ENCODE data around the gene TSSC4.
A peak's percentile ranks its signal among the peaks of the same experiment; 100 is the strongest.

The TSSC4 gene

DNA sequence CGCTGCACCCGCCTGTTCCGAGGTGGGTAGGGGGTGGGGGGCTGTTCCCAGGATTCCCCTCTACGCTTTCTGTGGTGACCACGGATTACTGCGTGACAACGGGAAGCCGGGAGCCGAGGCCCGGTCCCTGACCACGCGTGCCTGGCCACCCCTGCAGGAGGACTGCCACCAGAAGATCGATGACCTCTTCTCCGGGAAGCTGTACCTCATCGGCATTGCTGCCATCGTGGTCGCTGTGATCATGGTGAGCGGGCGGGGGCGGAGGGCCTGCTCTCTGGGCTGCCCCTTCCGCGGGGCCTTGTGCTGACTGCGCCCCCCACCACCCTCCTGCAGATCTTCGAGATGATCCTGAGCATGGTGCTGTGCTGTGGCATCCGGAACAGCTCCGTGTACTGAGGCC is 4.1 kb upstream of the TSSC4 start:
- Mint-ChIP-seq H3K27me3 (ENCODE audit: low read depth) (no peaks in the 10 kb centered on the region), H3K4me1 (ENCODE audit: low read depth) (peaks cover 2% of the 10 kb centered on the region), H3K27ac (no peak overlapping the region), H3K4me3 (no peak overlapping the region), H3K9me3 (no peaks in the 10 kb centered on the region), H3K36me3 (ENCODE audit: low read depth) (peaks cover 8% of the 10 kb centered on the region)

DNA sequence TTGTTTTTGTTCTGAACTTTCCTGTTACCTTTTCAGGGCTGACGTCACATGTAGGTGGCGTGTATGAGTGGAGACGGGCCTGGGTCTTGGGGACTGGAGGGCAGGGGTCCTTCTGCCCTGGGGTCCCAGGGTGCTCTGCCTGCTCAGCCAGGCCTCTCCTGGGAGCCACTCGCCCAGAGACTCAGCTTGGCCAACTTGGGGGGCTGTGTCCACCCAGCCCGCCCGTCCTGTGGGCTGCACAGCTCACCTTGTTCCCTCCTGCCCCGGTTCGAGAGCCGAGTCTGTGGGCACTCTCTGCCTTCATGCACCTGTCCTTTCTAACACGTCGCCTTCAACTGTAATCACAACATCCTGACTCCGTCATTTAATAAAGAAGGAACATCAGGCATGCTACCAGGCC is 3.5 kb upstream of the TSSC4 start:
- Mint-ChIP-seq H3K9me3 (no peaks in the 10 kb centered on the region), H3K4me3 (no peak overlapping the region), H3K4me1 (ENCODE audit: low read depth) (peaks cover 3% of the 10 kb centered on the region), H3K36me3 (ENCODE audit: low read depth) (peaks cover 8% of the 10 kb centered on the region), H3K27me3 (ENCODE audit: low read depth) (no peaks in the 10 kb centered on the region), H3K27ac (no peak overlapping the region)

DNA sequence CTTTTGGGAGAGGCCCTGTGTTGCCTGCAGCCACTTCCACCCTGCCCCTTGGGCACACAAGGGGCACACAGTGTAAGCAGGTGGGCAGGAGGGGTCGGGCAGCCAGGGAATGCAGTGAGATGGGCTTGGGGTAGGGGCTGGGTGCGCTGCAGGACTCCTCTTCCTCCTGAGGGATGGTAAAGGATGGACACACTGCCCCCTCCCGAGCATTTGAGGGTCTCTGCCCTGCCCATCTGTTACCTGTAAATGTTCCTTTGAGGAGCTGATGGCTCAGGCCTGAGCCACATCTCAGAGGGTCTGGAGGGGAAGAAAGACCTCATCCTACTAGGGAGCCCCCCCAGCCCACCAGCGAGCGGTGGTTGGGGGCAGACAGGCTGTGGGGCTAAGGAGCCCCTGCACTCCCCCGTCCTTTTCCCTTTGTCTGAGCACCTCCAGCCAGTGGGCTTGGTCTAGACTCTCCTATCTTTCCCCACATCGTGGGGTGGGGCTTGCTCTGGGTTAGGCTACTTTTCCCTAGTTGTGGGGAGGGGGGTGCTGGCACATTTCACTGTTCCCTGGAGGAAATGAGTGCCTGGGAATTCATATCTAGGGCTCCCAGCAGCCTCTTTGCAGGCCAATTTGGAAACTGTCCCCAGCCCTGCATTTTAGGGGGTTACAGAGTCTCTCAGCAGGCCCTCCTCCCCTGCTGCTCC is 1.7 kb upstream of the TSSC4 start:
- Mint-ChIP-seq H3K27me3 (ENCODE audit: low read depth) (no peaks in the 10 kb centered on the region), H3K27ac (peak overlapping the region; percentile 82), H3K36me3 (ENCODE audit: low read depth) (peaks cover 10% of the 10 kb centered on the region), H3K4me1 (ENCODE audit: low read depth) (peaks cover 6% of the 10 kb centered on the region), H3K9me3 (no peaks in the 10 kb centered on the region), H3K4me3 (peak overlapping the region; percentile 90)

DNA sequence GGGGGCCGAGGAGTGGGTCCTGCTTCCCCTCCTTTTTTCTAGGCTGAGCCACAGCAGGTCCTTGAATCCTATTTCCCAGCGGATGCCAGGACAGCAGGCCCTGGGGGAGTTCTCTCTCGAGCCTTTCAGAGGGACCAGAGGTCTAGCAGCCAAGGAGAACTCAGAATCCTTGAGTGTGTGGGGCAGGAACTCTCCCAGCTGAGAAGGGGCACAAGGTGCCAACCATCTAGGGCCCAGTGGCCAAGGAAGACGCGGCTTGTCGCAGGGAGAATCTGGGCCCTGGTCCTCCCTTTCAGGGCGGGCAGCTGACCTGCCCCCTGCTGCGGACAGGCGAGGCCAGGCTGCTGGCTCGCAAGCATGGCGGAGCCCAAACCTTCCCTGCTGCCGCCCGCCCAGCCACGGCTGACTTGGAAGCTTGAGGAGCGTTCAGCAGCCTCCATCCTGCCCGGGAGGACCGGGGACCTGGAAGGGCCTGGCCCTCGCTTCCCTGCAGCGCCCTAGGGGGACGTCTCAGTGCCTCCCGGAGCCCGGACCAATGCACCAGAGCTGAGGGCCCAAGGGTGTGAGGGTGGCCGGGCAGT is 972 bp upstream of the TSSC4 start:
- H3K27ac Mint-ChIP-seq = peak overlapping the region; percentile 82
- H3K36me3 Mint-ChIP-seq (ENCODE audit: low read depth) = peaks cover 13% of the 10 kb centered on the region
- peak overlapping the region; percentile 90 for H3K4me3 Mint-ChIP-seq
- peaks cover 6% of the 10 kb centered on the region for H3K4me1 Mint-ChIP-seq (ENCODE audit: low read depth)
- H3K27me3 Mint-ChIP-seq (ENCODE audit: low read depth) = no peaks in the 10 kb centered on the region
- no peaks in the 10 kb centered on the region for H3K9me3 Mint-ChIP-seq

DNA sequence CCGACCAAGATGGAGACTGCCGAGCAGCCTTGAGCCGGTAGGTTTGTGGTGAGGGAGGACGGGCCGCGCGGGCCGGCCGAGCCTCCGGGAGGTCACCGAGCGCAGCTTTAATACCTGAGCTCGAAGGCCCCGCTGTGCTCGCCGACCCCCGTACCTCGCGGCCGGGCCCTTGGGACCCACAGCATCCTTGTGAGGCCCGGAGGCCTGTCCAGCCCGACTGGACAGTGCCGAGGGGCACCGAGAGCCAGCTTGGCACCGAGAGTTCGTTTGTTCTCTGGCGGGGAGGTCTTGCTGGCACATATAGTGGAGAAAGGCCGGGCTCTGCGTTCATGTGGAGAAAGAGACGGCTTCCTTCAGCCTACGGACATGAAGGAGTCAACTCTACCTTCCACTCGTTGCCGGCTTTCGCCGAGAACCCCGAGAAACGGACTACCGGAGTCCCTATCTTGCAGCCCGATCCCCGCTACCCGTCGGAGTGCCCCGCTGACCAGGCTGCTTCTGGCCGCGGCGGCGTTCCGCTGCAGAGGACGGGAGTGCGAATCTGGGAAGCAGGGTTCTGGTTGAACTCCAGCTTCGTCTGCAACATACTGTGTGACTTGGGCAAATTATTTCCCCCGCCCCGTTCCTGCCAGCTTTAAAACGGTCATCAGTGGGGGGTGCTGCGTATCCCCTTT is 349 bp downstream of the TSSC4 start:
- Mint-ChIP-seq H3K4me3 (peak overlapping the region; percentile 90), H3K36me3 (ENCODE audit: low read depth) (peaks cover 13% of the 10 kb centered on the region), H3K9me3 (no peaks in the 10 kb centered on the region), H3K27ac (peak overlapping the region; percentile 90), H3K27me3 (ENCODE audit: low read depth) (no peaks in the 10 kb centered on the region), H3K4me1 (ENCODE audit: low read depth) (peaks cover 6% of the 10 kb centered on the region)

DNA sequence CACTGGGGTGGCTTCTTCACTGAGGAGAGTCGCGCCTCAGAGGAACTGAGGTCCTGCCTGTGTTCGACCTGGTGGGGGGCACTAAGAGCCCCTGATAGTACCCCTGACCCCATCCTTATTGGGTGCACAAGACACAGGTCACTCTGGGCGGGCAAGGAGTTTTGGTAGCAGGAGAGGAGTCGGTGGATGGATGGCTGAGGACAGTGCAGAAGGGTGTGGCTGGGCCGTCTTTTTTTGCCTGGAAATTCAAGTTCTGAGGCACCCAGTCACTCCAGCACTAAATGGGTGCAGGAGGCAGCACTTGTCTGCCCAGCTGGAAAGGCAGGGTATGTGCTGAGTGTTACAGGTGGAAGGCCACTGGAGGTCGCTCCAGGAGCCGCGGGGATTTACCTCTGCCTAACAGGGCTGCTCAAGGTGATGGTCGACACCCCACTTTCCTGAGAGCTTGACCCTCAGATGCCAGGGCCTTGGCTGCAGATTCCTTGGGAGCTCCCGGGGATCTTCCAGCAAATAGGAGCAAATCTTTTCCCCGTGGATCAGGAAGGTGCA is 960 bp downstream of the TSSC4 start:
- Mint-ChIP-seq H3K9me3 (no peaks in the 10 kb centered on the region), H3K36me3 (ENCODE audit: low read depth) (peaks cover 13% of the 10 kb centered on the region), H3K4me3 (peak overlapping the region; percentile 90), H3K27me3 (ENCODE audit: low read depth) (no peaks in the 10 kb centered on the region), H3K4me1 (ENCODE audit: low read depth) (peaks cover 6% of the 10 kb centered on the region), H3K27ac (peak overlapping the region; percentile 90)

DNA sequence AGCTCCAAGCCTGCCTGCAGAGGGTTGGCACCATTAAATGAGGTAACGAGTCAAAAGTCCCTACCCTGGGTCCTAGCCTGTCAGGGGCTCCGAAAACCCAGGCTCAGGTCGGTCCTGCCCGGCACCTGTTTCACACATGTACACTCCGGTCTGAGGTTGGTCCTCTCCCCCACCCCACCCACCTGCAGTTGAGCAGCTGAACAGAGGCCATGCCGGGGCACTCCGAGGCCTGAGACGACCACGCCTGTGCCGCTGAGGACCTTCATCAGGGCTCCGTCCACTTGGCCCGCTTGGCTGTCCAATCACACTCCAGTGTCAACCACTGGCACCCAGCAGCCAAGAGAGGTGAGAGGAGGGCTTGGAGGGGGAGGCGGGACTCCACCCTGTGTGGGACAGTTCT is 1.6 kb downstream of the TSSC4 start:
- Mint-ChIP-seq H3K9me3 (no peaks in the 10 kb centered on the region), H3K36me3 (ENCODE audit: low read depth) (peaks cover 11% of the 10 kb centered on the region), H3K27me3 (ENCODE audit: low read depth) (no peaks in the 10 kb centered on the region), H3K4me1 (ENCODE audit: low read depth) (peaks cover 6% of the 10 kb centered on the region), H3K27ac (no peak overlapping the region), H3K4me3 (peak overlapping the region; percentile 90)

DNA sequence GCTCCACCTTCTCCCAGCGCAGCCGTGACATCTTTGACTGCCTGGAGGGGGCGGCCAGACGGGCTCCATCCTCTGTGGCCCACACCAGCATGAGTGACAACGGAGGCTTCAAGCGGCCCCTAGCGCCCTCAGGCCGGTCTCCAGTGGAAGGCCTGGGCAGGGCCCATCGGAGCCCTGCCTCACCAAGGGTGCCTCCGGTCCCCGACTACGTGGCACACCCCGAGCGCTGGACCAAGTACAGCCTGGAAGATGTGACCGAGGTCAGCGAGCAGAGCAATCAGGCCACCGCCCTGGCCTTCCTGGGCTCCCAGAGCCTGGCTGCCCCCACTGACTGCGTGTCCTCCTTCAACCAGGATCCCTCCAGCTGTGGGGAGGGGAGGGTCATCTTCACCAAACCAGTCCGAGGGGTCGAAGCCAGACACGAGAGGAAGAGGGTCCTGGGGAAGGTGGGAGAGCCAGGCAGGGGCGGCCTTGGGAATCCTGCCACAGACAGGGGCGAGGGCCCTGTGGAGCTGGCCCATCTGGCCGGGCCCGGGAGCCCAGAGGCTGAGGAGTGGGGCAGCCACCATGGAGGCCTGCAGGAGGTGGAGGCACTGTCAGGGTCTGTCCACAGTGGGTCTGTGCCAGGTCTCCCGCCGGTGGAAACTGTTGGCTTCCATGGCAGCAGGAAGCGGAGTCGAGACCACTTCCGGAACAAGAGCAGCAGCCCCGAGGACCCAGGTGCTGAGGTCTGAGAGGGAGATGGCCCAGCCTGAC is 2.5 kb downstream of the TSSC4 start:
- Mint-ChIP-seq H3K27ac (no peak overlapping the region), H3K4me1 (ENCODE audit: low read depth) (peaks cover 6% of the 10 kb centered on the region), H3K27me3 (ENCODE audit: low read depth) (no peaks in the 10 kb centered on the region), H3K9me3 (no peaks in the 10 kb centered on the region), H3K4me3 (no peak overlapping the region), H3K36me3 (ENCODE audit: low read depth) (peaks cover 10% of the 10 kb centered on the region)

DNA sequence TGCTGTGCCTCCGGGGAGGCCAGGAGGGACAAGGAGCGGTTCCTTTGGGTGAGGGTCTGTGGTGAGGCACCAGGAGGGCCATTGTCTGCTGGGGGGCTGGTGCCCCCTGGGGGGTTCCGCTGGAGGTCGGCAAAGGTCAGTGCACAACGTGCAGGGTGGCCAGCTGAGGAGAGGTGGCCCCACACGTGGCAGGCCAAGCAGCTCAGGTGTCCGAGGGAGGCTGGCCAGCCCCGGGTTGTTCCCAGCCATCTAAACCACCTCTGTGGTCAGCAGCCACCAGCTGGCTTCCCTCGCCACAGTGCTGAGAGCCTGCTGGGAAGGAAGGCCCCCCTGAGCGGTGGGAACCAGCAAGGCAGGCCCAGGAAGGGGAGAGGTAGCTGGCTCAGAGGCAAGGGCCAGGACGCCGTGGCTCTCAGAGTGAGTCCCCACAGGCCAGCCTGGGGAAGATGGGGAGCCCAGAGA is 4.2 kb downstream of the TSSC4 start:
- Mint-ChIP-seq H3K27ac (no peak overlapping the region), H3K36me3 (ENCODE audit: low read depth) (peaks cover 10% of the 10 kb centered on the region), H3K4me1 (ENCODE audit: low read depth) (peaks cover 6% of the 10 kb centered on the region), H3K27me3 (ENCODE audit: low read depth) (no peaks in the 10 kb centered on the region), H3K4me3 (no peak overlapping the region), H3K9me3 (no peaks in the 10 kb centered on the region)

DNA sequence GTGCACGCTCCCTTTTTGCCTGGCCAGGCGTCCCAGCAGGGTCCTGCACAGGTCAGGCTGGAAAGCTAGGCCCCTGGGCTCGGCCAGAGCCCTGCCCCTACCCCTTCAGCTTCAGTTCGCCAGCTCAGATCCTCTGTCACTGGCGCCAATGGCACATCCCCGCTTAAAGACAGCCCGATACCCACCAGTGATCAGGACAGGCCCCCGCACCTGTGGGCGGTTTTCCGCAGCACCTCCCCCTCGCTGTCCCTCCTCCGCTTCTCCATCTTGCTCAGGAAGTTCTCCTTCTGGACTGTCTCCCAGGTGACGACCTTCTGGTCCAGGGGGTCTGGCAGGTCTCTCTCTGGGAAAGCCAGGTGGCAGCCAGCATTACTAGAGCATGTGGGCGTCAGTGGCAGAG is 5.9 kb downstream of the TSSC4 start:
- no peaks in the 10 kb centered on the region for H3K27me3 Mint-ChIP-seq (ENCODE audit: low read depth)
- H3K9me3 Mint-ChIP-seq = no peaks in the 10 kb centered on the region
- H3K4me1 Mint-ChIP-seq (ENCODE audit: low read depth) = peaks cover 4% of the 10 kb centered on the region
- peaks cover 5% of the 10 kb centered on the region for H3K36me3 Mint-ChIP-seq (ENCODE audit: low read depth)
- no peak overlapping the region for H3K27ac Mint-ChIP-seq
- H3K4me3 Mint-ChIP-seq = peak overlapping the region; percentile 28

DNA sequence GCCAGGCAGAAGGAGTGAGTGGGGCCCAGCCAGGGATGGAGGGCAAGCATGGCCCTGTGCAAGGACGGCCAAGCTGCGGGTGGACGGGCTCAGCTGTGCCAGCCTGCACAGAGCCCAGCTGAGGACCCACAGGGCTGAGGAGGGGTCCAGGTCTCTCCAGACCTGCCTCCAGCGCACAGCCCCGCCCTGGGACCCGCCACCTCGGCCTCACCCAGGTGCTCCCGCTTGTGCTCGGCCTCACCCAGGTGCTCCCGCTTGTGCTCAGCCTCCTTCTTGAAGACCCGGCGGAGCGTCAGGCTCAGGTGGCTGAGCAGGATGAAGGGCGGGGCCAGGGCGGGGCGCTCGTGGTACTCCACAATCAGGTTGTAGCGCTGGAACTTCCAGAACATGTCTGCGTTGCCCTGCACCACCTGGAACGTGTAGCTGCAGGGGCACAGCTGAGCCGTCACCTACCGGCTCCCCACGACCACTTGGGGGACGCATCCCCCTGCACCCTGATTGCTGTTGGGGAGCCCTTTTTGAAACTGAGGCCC is 6.4 kb downstream of the TSSC4 start:
- Mint-ChIP-seq H3K27ac (no peak overlapping the region), H3K4me1 (ENCODE audit: low read depth) (peaks cover 3% of the 10 kb centered on the region), H3K9me3 (no peaks in the 10 kb centered on the region), H3K36me3 (ENCODE audit: low read depth) (peaks cover 5% of the 10 kb centered on the region), H3K4me3 (no peak overlapping the region), H3K27me3 (ENCODE audit: low read depth) (no peaks in the 10 kb centered on the region)

DNA sequence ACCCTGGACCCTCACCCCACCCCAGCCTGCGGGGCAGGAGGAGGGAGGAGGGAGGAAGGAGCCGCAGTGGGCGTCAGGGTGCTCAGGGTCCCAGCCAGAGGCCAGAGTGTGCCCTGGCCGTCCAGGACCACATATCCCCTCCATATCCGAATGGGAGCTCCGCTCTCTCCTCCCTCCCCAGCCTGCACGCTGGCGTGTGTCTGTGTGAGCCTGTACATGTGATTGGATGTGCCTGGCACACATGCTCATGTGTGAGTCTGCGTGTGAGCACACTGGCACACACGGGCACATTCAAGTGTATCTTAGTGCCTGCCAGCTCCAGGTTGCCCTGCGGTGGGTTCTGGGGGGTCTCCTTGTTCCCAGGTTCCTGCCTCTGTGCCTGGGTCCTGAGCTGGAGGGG is 8.1 kb downstream of the TSSC4 start:
- Mint-ChIP-seq H3K9me3 (no peaks in the 10 kb centered on the region), H3K36me3 (ENCODE audit: low read depth) (peaks cover 4% of the 10 kb centered on the region), H3K27ac (no peak overlapping the region), H3K27me3 (ENCODE audit: low read depth) (no peaks in the 10 kb centered on the region), H3K4me3 (no peak overlapping the region), H3K4me1 (ENCODE audit: low read depth) (no peaks in the 10 kb centered on the region)

DNA sequence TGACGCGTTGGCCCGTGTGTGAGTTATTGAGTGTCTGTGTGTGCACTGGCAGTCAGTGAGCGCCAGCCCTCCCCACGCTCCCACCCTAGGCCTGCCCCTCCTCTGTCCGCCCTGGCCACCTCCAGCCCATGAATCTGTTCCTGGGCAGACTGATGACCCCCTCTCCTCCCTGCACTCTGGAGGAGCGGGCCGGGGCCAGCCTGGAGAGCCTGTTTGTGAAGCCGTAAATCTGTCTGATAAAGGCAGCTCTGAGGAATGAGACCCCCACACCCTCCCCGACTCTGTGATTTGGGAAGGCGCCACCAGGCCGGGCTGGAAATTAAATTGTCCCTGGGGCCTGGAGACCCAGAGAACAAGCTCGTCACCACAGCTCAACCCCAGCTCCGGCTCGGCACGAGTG is 8.6 kb downstream of the TSSC4 start:
- no peaks in the 10 kb centered on the region for H3K9me3 Mint-ChIP-seq
- no peaks in the 10 kb centered on the region for H3K4me1 Mint-ChIP-seq (ENCODE audit: low read depth)
- H3K27ac Mint-ChIP-seq = no peak overlapping the region
- no peak overlapping the region for H3K4me3 Mint-ChIP-seq
- H3K27me3 Mint-ChIP-seq (ENCODE audit: low read depth) = no peaks in the 10 kb centered on the region
- no peaks in the 10 kb centered on the region for H3K36me3 Mint-ChIP-seq (ENCODE audit: low read depth)
